Neural cell (in vitro differentiated cells): ENCODE results near the gene MASP2. TPM values are rescaled to one million over a fixed set of nuclear protein-coding genes. Genes with fewer than 3 reads are reported as not detected.
"Not testable (repeated sequence)": the region's sequence is repeated elsewhere in the genome, so short reads cannot be mapped to it uniquely, and the experiment has no call there.

Source experiments
- H2AFZ ChIP-seq: fragments of 200-600, 300-800 bp; sonication (generic), shearing (Covaris generic); 2 replicates; pipeline ENCODE4 v1.6.0; 2014; ENCODE audit warnings: low read depth, mild to moderate bottlenecking, antibody characterized with exemption, low read length, moderate library complexity
- H3F3A ChIP-seq: fragments of 200-600 bp; shearing (Covaris generic); 2 replicates; pipeline ENCODE4 v1.6.1; 2016; ENCODE audit warnings: mild to moderate bottlenecking, moderate library complexity, mixed read lengths, antibody characterized with exemption, low read length; ENCODE audit not compliant: insufficient read depth, poor library complexity, severe bottlenecking
- H3K27ac ChIP-seq: fragments of 200-600, 300-800 bp; sonication (generic), shearing (Covaris generic); 2 replicates; pipeline ENCODE4 v1.5.1; 2014; ENCODE audit warnings: mild to moderate bottlenecking, low read length, moderate library complexity
- H3K27me3 ChIP-seq: fragments of 300-800, 200-600 bp; sonication (generic), shearing (Covaris generic); 2 replicates; pipeline ENCODE4 v1.6.0; 2014; ENCODE audit warnings: mild to moderate bottlenecking, low read depth, low read length, moderate library complexity; ENCODE audit not compliant: insufficient read depth
- H3K36me3 ChIP-seq: fragments of 300-800, 200-600 bp; sonication (generic), shearing (Covaris generic); 2 replicates; pipeline ENCODE4 v1.5.1; 2014; ENCODE audit warnings: mild to moderate bottlenecking, antibody characterized with exemption, low read length, moderate library complexity; ENCODE audit not compliant: insufficient read depth
- H3K4me2 ChIP-seq: fragments of 300-800, 200-600 bp; sonication (generic), shearing (Covaris generic); 2 replicates; pipeline ENCODE4 v1.6.0; 2014; ENCODE audit warnings: mild to moderate bottlenecking, low read length
- H3K4me3 ChIP-seq: fragments of 300-800, 200-600 bp; sonication (generic), shearing (Covaris generic); 2 replicates; pipeline ENCODE4 v1.5.1; 2014; ENCODE audit warnings: mild to moderate bottlenecking, low read length, moderate library complexity
- H3K79me2 ChIP-seq: fragments of 200-600 bp; shearing (Covaris generic); replicated peaks from 2 replicates; pipeline ENCODE4 v1.6.0; 2014; ENCODE audit warnings: mild to moderate bottlenecking, low read length, moderate library complexity; ENCODE audit not compliant: insufficient read depth
- H3K9ac ChIP-seq: fragments of 300-800, 200-600 bp; sonication (generic), shearing (Covaris generic); 2 replicates; pipeline ENCODE4 v1.6.1; 2016; ENCODE audit warnings: mild to moderate bottlenecking, low read length, mixed read lengths
- H3K9me2 ChIP-seq: fragments of 200-600 bp; shearing (Covaris generic); 2 replicates; pipeline ENCODE4 v1.6.1; 2016; ENCODE audit warnings: mild to moderate bottlenecking, low read length, mixed read lengths; ENCODE audit not compliant: insufficient read depth
- H3K9me3 ChIP-seq: fragments of 200-600, 300-800 bp; sonication (generic), shearing (Covaris generic); 2 replicates; pipeline ENCODE4 v1.6.1; 2016; ENCODE audit warnings: mild to moderate bottlenecking, mixed run types, low read length, moderate library complexity, mixed read lengths
- H4K20me1 ChIP-seq: fragments of 200-600 bp; shearing (Covaris generic); 2 replicates; pipeline ENCODE4 v1.6.1; 2016; ENCODE audit warnings: mild to moderate bottlenecking, mixed run types; ENCODE audit not compliant: insufficient read depth
- EZH2 ChIP-seq: fragments of 200-600, 300-800 bp; shearing (Covaris generic), sonication (generic); IDR thresholded peaks from 2 replicates; pipeline ENCODE4 v1.6.1; 2014; ENCODE audit warnings: antibody characterized with exemption, low read length, borderline replicate concordance, mild to moderate bottlenecking; ENCODE audit not compliant: insufficient read depth, poor library complexity, severe bottlenecking
- POLR2AphosphoS5 ChIP-seq: IDR thresholded peaks from 2 replicates; pipeline ENCODE4 v1.6.1; 2012
- RAD21 ChIP-seq: fragments of 450-650 bp; conservative IDR thresholded peaks from 2 replicates; pipeline ENCODE4 v1.6.1; 2014; ENCODE audit warnings: antibody characterized with exemption, mild to moderate bottlenecking, moderate library complexity
- SMC3 ChIP-seq: fragments of 450-650 bp; conservative IDR thresholded peaks from 2 replicates; pipeline ENCODE4 v1.6.1; 2014; ENCODE audit warnings: antibody characterized with exemption, mild to moderate bottlenecking, moderate library complexity; ENCODE audit not compliant: poor library complexity
- polyA plus RNA-seq: library from polyadenylated mRNA; depleted of rRNA; stranded (reverse); fragments of >200 nt; gene quantifications from 2 replicates; pipeline ENCODE4 v1.2.3, GENCODE V29; 2014
- TF ChIP-seq, protein P1 (sequence below): fragments of 450-650 bp; IDR thresholded peaks from 2 replicates; pipeline ENCODE4 v1.5.1; 2014; ENCODE audit warnings: antibody characterized with exemption, mild to moderate bottlenecking, moderate library complexity; ENCODE audit not compliant: poor library complexity, severe bottlenecking
- TF ChIP-seq, protein P2 (sequence below): IDR thresholded peaks from 2 replicates; pipeline ENCODE4 v1.6.1; 2012; ENCODE audit warnings: borderline replicate concordance

Gene MASP2
- polyA plus RNA-seq, 1 donor from 2014 or later = not detected

DNA sequence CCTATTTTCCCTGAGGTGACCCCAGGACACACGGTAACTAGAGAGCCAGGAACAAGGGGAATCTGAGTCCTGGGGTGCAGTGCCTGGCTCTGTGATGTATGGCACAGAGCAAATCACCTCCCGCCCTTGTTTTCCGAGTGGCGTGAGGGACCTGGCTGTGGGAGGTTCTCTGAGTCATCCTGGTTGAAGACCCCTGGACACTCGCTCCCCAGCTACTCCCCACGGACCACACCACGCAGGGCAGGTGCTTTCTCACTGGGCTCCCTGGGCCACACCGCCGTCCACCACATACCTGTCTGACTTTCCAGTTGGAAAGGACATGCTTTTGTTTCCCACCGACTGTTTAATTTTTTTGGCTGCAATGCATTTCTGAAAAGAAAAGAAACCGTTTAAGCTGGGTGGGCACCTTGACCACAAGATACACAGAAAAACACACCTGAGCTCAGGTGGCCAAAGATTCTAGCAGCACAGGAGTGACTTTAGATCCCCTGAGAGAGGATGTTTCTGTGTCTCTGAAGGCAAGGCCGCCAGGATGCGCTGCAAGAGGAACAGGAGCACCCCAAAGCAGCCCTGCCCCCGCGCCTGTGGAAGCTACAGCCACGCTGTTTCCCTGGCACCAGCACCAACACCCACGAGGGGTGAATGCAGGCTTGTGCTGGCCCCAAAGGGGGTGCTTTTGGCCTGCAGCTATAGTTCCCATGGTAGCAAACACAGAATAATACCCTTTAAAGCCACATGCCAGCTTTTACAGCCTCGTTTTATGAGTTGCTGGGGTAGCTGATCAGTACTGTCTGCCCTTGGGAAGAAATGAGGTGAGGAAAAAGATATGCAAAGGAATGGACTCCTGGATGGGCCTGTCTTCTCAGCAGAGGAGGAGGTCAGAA, 20.9 kb upstream of the MASP2 start:
- Histone ChIP-seq H3K27me3 (no peaks in the 10 kb centered on the region), H4K20me1 (no peaks in the 10 kb centered on the region), H3K79me2 (no peaks in the 10 kb centered on the region), H3K9me2 (no peaks in the 10 kb centered on the region), H3K4me2 (no peak overlapping the region), H3F3A (no peaks in the 10 kb centered on the region), H2AFZ (no peak overlapping the region), H3K9me3 (no peaks in the 10 kb centered on the region), H3K9ac (no peak overlapping the region), H3K27ac (no peak overlapping the region), H3K36me3 (peaks cover 15% of the 10 kb centered on the region), H3K4me3 (no peak overlapping the region)
- no peak for TF ChIP-seq RAD21
- TF ChIP-seq POLR2AphosphoS5 = no peak
- no peak for TF ChIP-seq EZH2

DNA sequence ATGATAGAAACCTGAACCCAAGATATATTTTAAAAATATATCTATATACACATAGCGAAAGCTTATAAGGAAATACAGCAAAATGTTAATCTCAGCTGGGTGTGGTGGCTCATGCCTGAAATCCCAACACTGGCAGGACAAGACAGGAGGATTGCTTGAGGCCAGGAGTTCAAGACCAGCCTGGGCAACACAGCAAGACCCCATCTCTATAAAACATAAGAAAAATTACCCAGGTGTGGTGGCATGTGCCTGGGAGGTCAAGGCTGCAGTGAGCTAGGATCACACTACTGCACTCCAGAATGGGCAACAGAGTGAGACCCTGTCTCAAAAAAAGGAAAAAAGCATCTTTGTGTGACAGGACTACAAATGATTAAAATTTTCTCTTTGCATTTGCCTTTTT, 18.8 kb upstream of the MASP2 start:
- no peaks in the 10 kb centered on the region for H3K9me3 ChIP-seq
- H3K27me3 ChIP-seq = no peaks in the 10 kb centered on the region
- no peaks in the 10 kb centered on the region for H3F3A ChIP-seq
- peaks cover 15% of the 10 kb centered on the region for H3K36me3 ChIP-seq
- TF ChIP-seq, protein P1, sequence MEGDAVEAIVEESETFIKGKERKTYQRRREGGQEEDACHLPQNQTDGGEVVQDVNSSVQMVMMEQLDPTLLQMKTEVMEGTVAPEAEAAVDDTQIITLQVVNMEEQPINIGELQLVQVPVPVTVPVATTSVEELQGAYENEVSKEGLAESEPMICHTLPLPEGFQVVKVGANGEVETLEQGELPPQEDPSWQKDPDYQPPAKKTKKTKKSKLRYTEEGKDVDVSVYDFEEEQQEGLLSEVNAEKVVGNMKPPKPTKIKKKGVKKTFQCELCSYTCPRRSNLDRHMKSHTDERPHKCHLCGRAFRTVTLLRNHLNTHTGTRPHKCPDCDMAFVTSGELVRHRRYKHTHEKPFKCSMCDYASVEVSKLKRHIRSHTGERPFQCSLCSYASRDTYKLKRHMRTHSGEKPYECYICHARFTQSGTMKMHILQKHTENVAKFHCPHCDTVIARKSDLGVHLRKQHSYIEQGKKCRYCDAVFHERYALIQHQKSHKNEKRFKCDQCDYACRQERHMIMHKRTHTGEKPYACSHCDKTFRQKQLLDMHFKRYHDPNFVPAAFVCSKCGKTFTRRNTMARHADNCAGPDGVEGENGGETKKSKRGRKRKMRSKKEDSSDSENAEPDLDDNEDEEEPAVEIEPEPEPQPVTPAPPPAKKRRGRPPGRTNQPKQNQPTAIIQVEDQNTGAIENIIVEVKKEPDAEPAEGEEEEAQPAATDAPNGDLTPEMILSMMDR = no peak
- TF ChIP-seq, protein P2, sequence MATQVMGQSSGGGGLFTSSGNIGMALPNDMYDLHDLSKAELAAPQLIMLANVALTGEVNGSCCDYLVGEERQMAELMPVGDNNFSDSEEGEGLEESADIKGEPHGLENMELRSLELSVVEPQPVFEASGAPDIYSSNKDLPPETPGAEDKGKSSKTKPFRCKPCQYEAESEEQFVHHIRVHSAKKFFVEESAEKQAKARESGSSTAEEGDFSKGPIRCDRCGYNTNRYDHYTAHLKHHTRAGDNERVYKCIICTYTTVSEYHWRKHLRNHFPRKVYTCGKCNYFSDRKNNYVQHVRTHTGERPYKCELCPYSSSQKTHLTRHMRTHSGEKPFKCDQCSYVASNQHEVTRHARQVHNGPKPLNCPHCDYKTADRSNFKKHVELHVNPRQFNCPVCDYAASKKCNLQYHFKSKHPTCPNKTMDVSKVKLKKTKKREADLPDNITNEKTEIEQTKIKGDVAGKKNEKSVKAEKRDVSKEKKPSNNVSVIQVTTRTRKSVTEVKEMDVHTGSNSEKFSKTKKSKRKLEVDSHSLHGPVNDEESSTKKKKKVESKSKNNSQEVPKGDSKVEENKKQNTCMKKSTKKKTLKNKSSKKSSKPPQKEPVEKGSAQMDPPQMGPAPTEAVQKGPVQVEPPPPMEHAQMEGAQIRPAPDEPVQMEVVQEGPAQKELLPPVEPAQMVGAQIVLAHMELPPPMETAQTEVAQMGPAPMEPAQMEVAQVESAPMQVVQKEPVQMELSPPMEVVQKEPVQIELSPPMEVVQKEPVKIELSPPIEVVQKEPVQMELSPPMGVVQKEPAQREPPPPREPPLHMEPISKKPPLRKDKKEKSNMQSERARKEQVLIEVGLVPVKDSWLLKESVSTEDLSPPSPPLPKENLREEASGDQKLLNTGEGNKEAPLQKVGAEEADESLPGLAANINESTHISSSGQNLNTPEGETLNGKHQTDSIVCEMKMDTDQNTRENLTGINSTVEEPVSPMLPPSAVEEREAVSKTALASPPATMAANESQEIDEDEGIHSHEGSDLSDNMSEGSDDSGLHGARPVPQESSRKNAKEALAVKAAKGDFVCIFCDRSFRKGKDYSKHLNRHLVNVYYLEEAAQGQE = no peak
- no peak overlapping the region for H3K27ac ChIP-seq
- H4K20me1 ChIP-seq = no peaks in the 10 kb centered on the region
- H3K79me2 ChIP-seq = no peaks in the 10 kb centered on the region
- H3K9ac ChIP-seq = no peak overlapping the region
- H2AFZ ChIP-seq = no peak overlapping the region
- H3K9me2 ChIP-seq = no peaks in the 10 kb centered on the region
- no peak overlapping the region for H3K4me2 ChIP-seq
- no peak overlapping the region for H3K4me3 ChIP-seq

DNA sequence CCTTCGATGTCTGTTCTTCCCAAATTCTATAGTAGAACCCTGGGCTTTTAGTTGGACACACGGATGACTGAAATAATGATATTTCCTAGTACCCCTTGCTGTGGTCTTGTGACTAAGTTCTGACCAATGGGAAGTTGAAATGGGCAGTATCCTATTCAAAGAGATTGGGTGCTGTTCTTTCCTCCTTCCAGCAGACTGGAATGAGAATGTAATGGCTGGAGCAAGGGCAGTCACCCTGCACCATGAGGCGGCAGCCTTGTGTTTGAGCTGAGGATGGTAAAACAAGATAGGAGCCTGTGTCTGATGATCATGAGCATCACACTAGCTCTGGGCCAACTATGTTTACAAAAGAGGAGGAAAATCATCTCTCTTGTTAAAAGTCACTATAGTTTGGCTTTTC, 17.9 kb upstream of the MASP2 start:
- H2AFZ ChIP-seq = no peak overlapping the region
- H3K27ac ChIP-seq = no peak overlapping the region
- no peaks in the 10 kb centered on the region for H4K20me1 ChIP-seq
- H3F3A ChIP-seq = no peaks in the 10 kb centered on the region
- no peaks in the 10 kb centered on the region for H3K9me2 ChIP-seq
- H3K4me3 ChIP-seq = no peak overlapping the region
- no peak for TF ChIP-seq SMC3
- TF ChIP-seq, protein P2 = no peak
- no peak overlapping the region for H3K4me2 ChIP-seq
- H3K9ac ChIP-seq = no peak overlapping the region
- peaks cover 15% of the 10 kb centered on the region for H3K36me3 ChIP-seq
- H3K79me2 ChIP-seq = no peaks in the 10 kb centered on the region
- no peaks in the 10 kb centered on the region for H3K27me3 ChIP-seq
- H3K9me3 ChIP-seq = no peaks in the 10 kb centered on the region

DNA sequence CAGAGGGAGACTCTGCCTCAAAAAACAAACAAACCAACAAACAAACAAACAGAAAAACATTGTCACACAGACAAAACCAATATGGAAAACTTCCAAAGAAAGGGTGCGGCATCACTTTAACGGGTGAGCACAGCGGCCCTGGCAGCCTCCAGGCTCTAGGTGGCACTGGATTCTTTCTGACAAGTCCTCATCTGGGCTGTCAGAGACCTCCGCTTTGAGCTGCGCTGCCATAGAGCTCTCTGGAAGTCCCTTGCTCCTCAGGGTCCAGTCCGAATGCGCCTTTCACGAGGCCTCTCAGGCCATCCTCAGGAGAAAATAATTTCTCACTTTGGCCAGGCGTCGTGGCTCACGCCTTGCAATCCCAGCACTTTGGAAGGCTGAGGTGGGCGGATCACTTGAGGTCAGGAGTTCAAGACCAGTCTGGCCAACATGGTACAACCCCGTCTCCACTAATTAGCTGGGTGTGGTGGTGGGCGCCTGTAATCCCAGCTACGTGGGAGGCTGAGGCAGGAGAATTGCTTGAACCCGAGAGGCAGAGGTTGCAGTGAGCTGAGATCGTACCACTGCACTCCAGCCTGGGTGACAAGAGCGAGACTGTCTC, 17.0 kb upstream of the MASP2 start:
- H3K27ac ChIP-seq, H3K9me3 ChIP-seq, H3K9ac ChIP-seq, H3K79me2 ChIP-seq, H2AFZ ChIP-seq, H3K4me2 ChIP-seq, H3K4me3 ChIP-seq, H3K27me3 ChIP-seq, H4K20me1 ChIP-seq, H3K9me2 ChIP-seq, H3F3A ChIP-seq: not testable (repeated sequence)
- peaks cover 15% of the 10 kb centered on the region for H3K36me3 ChIP-seq
